CD4-positive, alpha-beta T cell (primary cell): ENCODE results near the gene CLPTM1. TPM values are rescaled to one million over a fixed set of nuclear protein-coding genes. Genes with fewer than 3 reads are reported as not detected.

ENCODE experiments used
- ATAC-seq: fragments of 200-7000 bp; cut with Tn5 transposase; one replicate; pipeline ENCODE4 v1.10.0; 2022; ENCODE audit warnings: mild to moderate bottlenecking; ENCODE audit not compliant: poor library complexity
- CTCF ChIA-PET: fragments of 350-600 bp; sonication (Branson Sonifier 250); formaldehyde crosslinking; loops from one replicate; lab custom pipeline; 2021; ENCODE audit warnings: antibody characterized with exemption, inconsistent platforms; lab: Charles Lee
- POLR2A ChIA-PET: fragments of 350-600 bp; sonication (Branson Sonifier 250); formaldehyde crosslinking; loops from one replicate; lab custom pipeline; 2021; ENCODE audit warnings: antibody characterized with exemption, inconsistent platforms; lab: Charles Lee
- DNase-seq, 14 experiments: peaks; one replicate each; pipeline ENCODE4 v3.0.0-alpha.2; 2013 to 2020; ENCODE audit warnings: mixed read lengths in 2 of 14
- H3K27ac ChIP-seq, 2 donors: one replicate each; pipeline versions ENCODE4 v1.5.1 to v1.7.0; 2013; ENCODE audit warnings: low read length in 2 of 2, low read depth in 1 of 2, mild to moderate bottlenecking in 1 of 2
- H3K27me3 ChIP-seq, 2 experiments: 1 replicate in 1 of 2; 2 replicates in 1 of 2; pipeline versions ENCODE4 v1.6.1 to v1.7.0; 2013; ENCODE audit warnings: low read length in 2 of 2, control low read depth in 1 of 2, mild to moderate bottlenecking in 1 of 2, moderate library complexity in 1 of 2; ENCODE audit not compliant: insufficient read depth in 2 of 2, control insufficient read depth in 1 of 2
- H3K36me3 ChIP-seq: one replicate; pipeline ENCODE4 v1.6.1; 2013; ENCODE audit warnings: low read length, control low read depth; ENCODE audit not compliant: insufficient read depth
- H3K4me1 ChIP-seq: one replicate; pipeline ENCODE4 v1.6.1; 2013; ENCODE audit warnings: low read length, control low read depth; ENCODE audit not compliant: insufficient read depth
- H3K4me3 ChIP-seq: one replicate; pipeline ENCODE4 v1.5.1; 2013; ENCODE audit warnings: mild to moderate bottlenecking, low read length, moderate library complexity
- H3K9me3 ChIP-seq, 2 experiments: 1 replicate in 1 of 2; 2 replicates in 1 of 2; pipeline versions ENCODE4 v1.6.1 to v1.7.0; 2013; ENCODE audit warnings: low read length in 2 of 2, mild to moderate bottlenecking in 2 of 2, control low read depth in 1 of 2, moderate library complexity in 1 of 2; ENCODE audit not compliant: control insufficient read depth in 1 of 2, insufficient read depth in 1 of 2
- H3K27ac Mint-ChIP-seq: one replicate; pipeline ENCODE4 v1.8.0; 2020; ENCODE audit warnings: mixed read lengths
- H3K27me3 Mint-ChIP-seq: one replicate; pipeline ENCODE4 v1.8.0; 2021; ENCODE audit warnings: mixed read lengths
- H3K36me3 Mint-ChIP-seq: one replicate; pipeline ENCODE4 v1.8.0; 2021; ENCODE audit warnings: low read depth, mixed read lengths
- H3K4me1 Mint-ChIP-seq: one replicate; pipeline ENCODE4 v1.8.0; 2021; ENCODE audit warnings: low read depth, mixed read lengths
- H3K4me3 Mint-ChIP-seq: one replicate; pipeline ENCODE4 v1.8.0; 2020; ENCODE audit warnings: mild to moderate bottlenecking, mixed read lengths
- H3K9me3 Mint-ChIP-seq: one replicate; pipeline ENCODE4 v1.8.0; 2020; ENCODE audit warnings: mixed read lengths
- intact Hi-C, 2 experiments: fragments of 100-400 bp; cut with DNase I in 1 of 2; cut with micrococcal nuclease in 1 of 2; formaldehyde crosslinking; loops; one replicate each; pipeline versions ENCODE4 v1.15.1 to v1.9.0; 2023 to 2025; cut with DNase I, micrococcal nuclease
- total RNA-seq, 174 experiments: library from RNA in 2 of 174; stranded (reverse) in 2 of 174; gene quantifications; one replicate each; pipeline ENCODE4 v1.2.3 and lab custom pipeline; 2021 to 2026
- TF ChIP-seq, protein P1 (sequence below): fragments of 200-600 bp; IDR thresholded peaks from one replicate; pipeline ENCODE4 v1.8.0; 2022; ENCODE audit warnings: antibody characterized with exemption, mild to moderate bottlenecking

Gene CLPTM1
- total RNA-seq, 2 experiments from 2014 or later: 71.0 to 72.7 TPM

DNA sequence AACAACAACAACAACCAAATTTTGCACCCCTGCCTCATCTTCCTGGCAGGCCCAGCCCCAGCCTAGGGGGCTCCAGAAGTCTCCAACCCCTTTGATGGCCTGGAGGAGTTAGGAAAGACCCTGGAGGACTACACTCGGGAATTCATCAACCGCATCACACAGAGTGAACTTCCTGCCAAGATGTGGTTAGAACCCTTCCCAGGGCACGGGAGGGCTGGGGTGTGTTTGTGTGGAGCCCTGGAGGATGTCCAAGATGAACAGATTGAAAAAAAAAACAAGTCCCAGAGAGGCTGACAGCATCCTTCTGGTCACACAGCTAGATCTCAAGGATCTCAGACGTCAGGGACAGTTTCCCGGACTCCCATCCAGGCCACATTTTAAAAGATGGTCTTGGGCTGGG lies 27.4 kb upstream of the CLPTM1 start:
- no peak for DNase-seq
- ATAC-seq: no peak
- peaks cover 3% of the 10 kb centered on the region for H3K4me1 Mint-ChIP-seq
- peaks cover 12 to 18% of the 10 kb centered on the region in 2 experiments for H3K27me3 ChIP-seq
- peaks cover 8% of the 10 kb centered on the region for H3K4me1 ChIP-seq
- no peak overlapping the region for H3K4me3 Mint-ChIP-seq
- H3K27me3 Mint-ChIP-seq: peaks cover 27% of the 10 kb centered on the region
- H3K27ac ChIP-seq: no peak overlapping the region
- CTCF ChIA-PET: interaction anchor here (0.7 kb wide), 1 partner anchor 26 kb away, joined by 3 read pairs; no protein-coding TSS in a partner anchor
- TF ChIP-seq, protein P1, sequence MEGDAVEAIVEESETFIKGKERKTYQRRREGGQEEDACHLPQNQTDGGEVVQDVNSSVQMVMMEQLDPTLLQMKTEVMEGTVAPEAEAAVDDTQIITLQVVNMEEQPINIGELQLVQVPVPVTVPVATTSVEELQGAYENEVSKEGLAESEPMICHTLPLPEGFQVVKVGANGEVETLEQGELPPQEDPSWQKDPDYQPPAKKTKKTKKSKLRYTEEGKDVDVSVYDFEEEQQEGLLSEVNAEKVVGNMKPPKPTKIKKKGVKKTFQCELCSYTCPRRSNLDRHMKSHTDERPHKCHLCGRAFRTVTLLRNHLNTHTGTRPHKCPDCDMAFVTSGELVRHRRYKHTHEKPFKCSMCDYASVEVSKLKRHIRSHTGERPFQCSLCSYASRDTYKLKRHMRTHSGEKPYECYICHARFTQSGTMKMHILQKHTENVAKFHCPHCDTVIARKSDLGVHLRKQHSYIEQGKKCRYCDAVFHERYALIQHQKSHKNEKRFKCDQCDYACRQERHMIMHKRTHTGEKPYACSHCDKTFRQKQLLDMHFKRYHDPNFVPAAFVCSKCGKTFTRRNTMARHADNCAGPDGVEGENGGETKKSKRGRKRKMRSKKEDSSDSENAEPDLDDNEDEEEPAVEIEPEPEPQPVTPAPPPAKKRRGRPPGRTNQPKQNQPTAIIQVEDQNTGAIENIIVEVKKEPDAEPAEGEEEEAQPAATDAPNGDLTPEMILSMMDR: no peak
- H3K36me3 ChIP-seq: no peaks in the 10 kb centered on the region
- H3K36me3 Mint-ChIP-seq: no peaks in the 10 kb centered on the region
- no peak overlapping the region for H3K4me3 ChIP-seq
- intact Hi-C loops: no loop called here
- no peaks in the 10 kb centered on the region for H3K9me3 ChIP-seq
- no peak overlapping the region for H3K27ac Mint-ChIP-seq
- no peaks in the 10 kb centered on the region for H3K9me3 Mint-ChIP-seq
- POLR2A ChIA-PET: no interaction called here

DNA sequence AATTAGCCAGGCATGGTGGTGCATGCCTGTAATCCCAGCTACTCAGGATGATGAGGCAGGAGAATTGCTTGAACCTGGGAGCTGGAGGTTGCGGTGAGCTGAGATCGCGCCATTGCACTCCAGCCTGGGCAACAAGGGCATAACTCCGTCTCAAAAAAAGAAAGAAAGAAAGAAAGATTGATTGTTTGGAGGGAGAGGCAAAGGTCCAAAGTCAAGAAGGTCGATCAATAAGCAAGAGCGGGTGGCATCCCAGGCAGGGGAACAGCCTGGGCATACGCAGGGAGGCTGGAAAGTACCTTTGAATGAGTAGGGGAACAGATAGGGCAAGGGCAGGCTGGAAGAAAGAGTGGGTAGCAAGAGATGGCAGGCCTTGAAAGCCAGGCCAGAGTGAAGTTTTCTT lies 25.1 kb upstream of the CLPTM1 start:
- ATAC-seq (no peak), DNase-seq (no peak)
- Mint-ChIP-seq H3K36me3 (no peaks in the 10 kb centered on the region), H3K4me3 (no peak overlapping the region), H3K27ac (no peak overlapping the region), H3K9me3 (no peaks in the 10 kb centered on the region), H3K27me3 (peaks cover 20% of the 10 kb centered on the region), H3K4me1 (peaks cover 3% of the 10 kb centered on the region)
- TF ChIP-seq, protein P1: no peak
- CTCF ChIA-PET: no interaction called here
- Histone ChIP-seq H3K4me1 (peaks cover 8% of the 10 kb centered on the region), H3K27me3 (peaks cover 11 to 15% of the 10 kb centered on the region in 2 experiments), H3K9me3 (no peaks in the 10 kb centered on the region), H3K4me3 (no peak overlapping the region), H3K36me3 (no peaks in the 10 kb centered on the region), H3K27ac (no peak overlapping the region)
- intact Hi-C loops: no loop called here
- POLR2A ChIA-PET: no interaction called here

DNA sequence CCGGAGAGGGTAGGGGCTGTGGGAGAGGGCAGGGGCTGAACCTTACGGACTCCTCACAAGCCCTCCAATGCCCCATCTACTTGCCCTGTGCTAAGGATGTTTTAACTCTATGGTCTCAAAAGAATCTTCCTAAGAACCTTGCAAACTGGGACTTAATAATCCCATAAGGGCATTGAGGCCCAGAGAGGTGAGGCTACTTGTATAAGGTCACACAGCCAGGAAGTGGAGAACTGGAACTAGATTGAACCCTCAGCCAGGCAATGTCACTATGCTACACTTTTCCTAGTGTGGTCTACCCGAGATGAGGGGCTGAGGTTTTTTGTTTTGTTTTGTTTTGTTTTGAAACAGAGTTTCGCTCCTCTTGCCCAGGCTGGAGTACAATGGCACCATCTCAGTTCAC lies 23.6 kb upstream of the CLPTM1 start:
- peaks cover 7% of the 10 kb centered on the region for H3K27me3 Mint-ChIP-seq
- Histone ChIP-seq H3K27me3 (peaks cover 8 to 10% of the 10 kb centered on the region in 2 experiments), H3K4me3 (no peak overlapping the region), H3K36me3 (no peaks in the 10 kb centered on the region), H3K27ac (no peak overlapping the region), H3K9me3 (no peaks in the 10 kb centered on the region), H3K4me1 (peaks cover 8% of the 10 kb centered on the region)
- ChIA-PET CTCF (no interaction called here), POLR2A (no interaction called here)
- no peak overlapping the region for H3K27ac Mint-ChIP-seq
- peaks cover 3% of the 10 kb centered on the region for H3K4me1 Mint-ChIP-seq
- DNase-seq (no peak), ATAC-seq (no peak)
- no peak overlapping the region for H3K4me3 Mint-ChIP-seq
- intact Hi-C loops: no loop called here
- no peaks in the 10 kb centered on the region for H3K36me3 Mint-ChIP-seq
- TF ChIP-seq, protein P1: no peak
- no peaks in the 10 kb centered on the region for H3K9me3 Mint-ChIP-seq
